IgD-negative memory B cell (primary cell): ENCODE measurements around the gene FAT1. TPM values are rescaled to one million over a fixed set of nuclear protein-coding genes. Genes with fewer than 3 reads are reported as not detected.
"Not testable (repeated sequence)": the region's sequence is repeated elsewhere in the genome, so short reads cannot be mapped to it uniquely, and the experiment has no call there.

Experiments
- H3K27ac Mint-ChIP-seq, 3 donors: one replicate each; pipeline ENCODE4 v1.8.0; 2020 to 2022; ENCODE audit warnings: mild to moderate bottlenecking in 3 of 3, mixed read lengths in 3 of 3, moderate library complexity in 1 of 3
- H3K27me3 Mint-ChIP-seq: one replicate; pipeline ENCODE4 v1.8.0; 2021; ENCODE audit warnings: mixed read lengths
- H3K36me3 Mint-ChIP-seq: one replicate; pipeline ENCODE4 v1.8.0; 2020; ENCODE audit warnings: mild to moderate bottlenecking, mixed read lengths
- H3K4me1 Mint-ChIP-seq, 3 donors: one replicate each; pipeline ENCODE4 v1.8.0; 2020 to 2022; ENCODE audit warnings: mixed read lengths in 3 of 3, mild to moderate bottlenecking in 1 of 3
- H3K4me3 Mint-ChIP-seq, 4 donors: one replicate each; pipeline ENCODE4 v1.8.0; 2020 to 2022; ENCODE audit warnings: mild to moderate bottlenecking in 4 of 4, mixed read lengths in 4 of 4, moderate library complexity in 3 of 4
- H3K9me3 Mint-ChIP-seq, 3 donors: one replicate each; pipeline ENCODE4 v1.8.0; 2020 to 2021; ENCODE audit warnings: mixed read lengths in 3 of 3, mild to moderate bottlenecking in 1 of 3
- polyA plus RNA-seq: library from polyadenylated mRNA; unstranded; fragments of 300-500 nt; fragmentation: Illumina TruSeq; gene quantifications from one replicate; pipeline ENCODE4 v1.2.3, GENCODE V29; 2021

Gene FAT1
- polyA plus RNA-seq, 1 donor from 2014 or later, result not detected

- Mint-ChIP-seq H3K4me3 (no peak overlapping the region), H3K27me3 (no peaks in the 10 kb centered on the region), H3K9me3 (peaks cover 0 to 16% (median 2%) of the 10 kb centered on the region in 3 donors), H3K36me3 (peaks cover 3% of the 10 kb centered on the region), H3K4me1 (no peaks in the 10 kb centered on the region), H3K27ac (no peak overlapping the region)
Observed at GRCh38 chr4:186759990-186760389, 36.3 kb upstream of the FAT1 start.

- Mint-ChIP-seq H3K27ac (no peak overlapping the region), H3K4me3 (no peak overlapping the region), H3K4me1 (no peaks in the 10 kb centered on the region), H3K9me3 (peaks cover 0 to 15% (median 2%) of the 10 kb centered on the region in 3 donors), H3K36me3 (peaks cover 3% of the 10 kb centered on the region), H3K27me3 (no peaks in the 10 kb centered on the region)
Observed at GRCh38 chr4:186758929-186759682, 35.5 kb upstream of the FAT1 start.

- H3K27me3 Mint-ChIP-seq, result no peaks in the 10 kb centered on the region
- peaks cover 0 to 13% (median 2%) of the 10 kb centered on the region in 3 donors for H3K9me3 Mint-ChIP-seq
- H3K36me3 Mint-ChIP-seq, result peaks cover 3% of the 10 kb centered on the region
- no peak overlapping the region for H3K4me3 Mint-ChIP-seq
- H3K27ac Mint-ChIP-seq, result no peak overlapping the region
- no peaks in the 10 kb centered on the region for H3K4me1 Mint-ChIP-seq
Observed at GRCh38 chr4:186757696-186758355, 34.2 kb upstream of the FAT1 start.

- not testable (repeated sequence) for H3K27ac Mint-ChIP-seq, H3K36me3 Mint-ChIP-seq, H3K27me3 Mint-ChIP-seq, H3K4me3 Mint-ChIP-seq, H3K4me1 Mint-ChIP-seq
- peaks cover 0 to 13% (median 2%) of the 10 kb centered on the region in 3 donors for H3K9me3 Mint-ChIP-seq
Observed at GRCh38 chr4:186756550-186756949, 32.9 kb upstream of the FAT1 start.

- H3K36me3 Mint-ChIP-seq, result peaks cover 2% of the 10 kb centered on the region
- no peaks in the 10 kb centered on the region for H3K4me1 Mint-ChIP-seq
- H3K27ac Mint-ChIP-seq, result no peak overlapping the region
- no peak overlapping the region for H3K4me3 Mint-ChIP-seq
- peaks cover 0 to 13% (median 2%) of the 10 kb centered on the region in 3 donors for H3K9me3 Mint-ChIP-seq
- no peaks in the 10 kb centered on the region for H3K27me3 Mint-ChIP-seq
Observed at GRCh38 chr4:186755550-186756519, 32.2 kb upstream of the FAT1 start.

GRCh38 chr4:186754976-186755375, 31.3 kb upstream of the FAT1 start:
- H3K36me3 Mint-ChIP-seq, result no peaks in the 10 kb centered on the region
- no peaks in the 10 kb centered on the region for H3K4me1 Mint-ChIP-seq
- no peak overlapping the region for H3K4me3 Mint-ChIP-seq
- no peak overlapping the region for H3K27ac Mint-ChIP-seq
- peaks cover 0 to 13% (median 2%) of the 10 kb centered on the region in 3 donors for H3K9me3 Mint-ChIP-seq
- H3K27me3 Mint-ChIP-seq, result no peaks in the 10 kb centered on the region

- no peaks in the 10 kb centered on the region for H3K36me3 Mint-ChIP-seq
- no peak overlapping the region for H3K27ac Mint-ChIP-seq
- peaks cover 2 to 15% (median 3%) of the 10 kb centered on the region in 3 donors for H3K9me3 Mint-ChIP-seq
- no peaks in the 10 kb centered on the region for H3K27me3 Mint-ChIP-seq
- no peaks in the 10 kb centered on the region for H3K4me1 Mint-ChIP-seq
- H3K4me3 Mint-ChIP-seq, result no peak overlapping the region
Observed at GRCh38 chr4:186752325-186752724, 28.7 kb upstream of the FAT1 start.

- H3K36me3 Mint-ChIP-seq, result peaks cover 2% of the 10 kb centered on the region
- no peaks in the 10 kb centered on the region for H3K4me1 Mint-ChIP-seq
- H3K27ac Mint-ChIP-seq, result no peak overlapping the region
- no peak overlapping the region for H3K4me3 Mint-ChIP-seq
- H3K27me3 Mint-ChIP-seq, result no peaks in the 10 kb centered on the region
- H3K9me3 Mint-ChIP-seq, result peaks cover 0 to 8% (median 3%) of the 10 kb centered on the region in 3 donors
Observed at GRCh38 chr4:186749611-186750281, 26.1 kb upstream of the FAT1 start.

- no peak overlapping the region for H3K27ac Mint-ChIP-seq
- peaks cover 0 to 14% (median 5%) of the 10 kb centered on the region in 3 donors for H3K9me3 Mint-ChIP-seq
- no peaks in the 10 kb centered on the region for H3K27me3 Mint-ChIP-seq
- no peaks in the 10 kb centered on the region for H3K4me1 Mint-ChIP-seq
- peaks cover 2% of the 10 kb centered on the region for H3K36me3 Mint-ChIP-seq
- no peak overlapping the region for H3K4me3 Mint-ChIP-seq
Observed at GRCh38 chr4:186746581-186746980, 22.9 kb upstream of the FAT1 start.

- Mint-ChIP-seq H3K27ac (no peak overlapping the region), H3K36me3 (peaks cover 2% of the 10 kb centered on the region), H3K9me3 (peaks cover 0 to 10% (median 2%) of the 10 kb centered on the region in 3 donors), H3K4me1 (no peaks in the 10 kb centered on the region), H3K27me3 (no peaks in the 10 kb centered on the region), H3K4me3 (no peak overlapping the region)
Observed at GRCh38 chr4:186743261-186743660, 19.6 kb upstream of the FAT1 start.

GRCh38 chr4:186740822-186741221, 17.2 kb upstream of the FAT1 start:
- Mint-ChIP-seq H3K27me3 (no peaks in the 10 kb centered on the region), H3K4me1 (no peaks in the 10 kb centered on the region), H3K4me3 (no peak overlapping the region), H3K27ac (no peak overlapping the region), H3K9me3 (peaks cover 0 to 12% (median 4%) of the 10 kb centered on the region in 3 donors), H3K36me3 (no peaks in the 10 kb centered on the region)

GRCh38 chr4:186739802-186740434, 16.3 kb upstream of the FAT1 start:
- Mint-ChIP-seq H3K4me1 (no peaks in the 10 kb centered on the region), H3K27me3 (no peaks in the 10 kb centered on the region), H3K4me3 (no peak overlapping the region), H3K9me3 (peaks cover 0 to 11% (median 6%) of the 10 kb centered on the region in 3 donors), H3K36me3 (no peaks in the 10 kb centered on the region), H3K27ac (no peak overlapping the region)

- Mint-ChIP-seq H3K4me3 (no peak overlapping the region), H3K27ac (no peak overlapping the region), H3K4me1 (no peaks in the 10 kb centered on the region), H3K36me3 (no peaks in the 10 kb centered on the region), H3K27me3 (no peaks in the 10 kb centered on the region), H3K9me3 (peaks cover 0 to 8% (median 6%) of the 10 kb centered on the region in 3 donors)
Observed at GRCh38 chr4:186739317-186739716, 15.7 kb upstream of the FAT1 start.

GRCh38 chr4:186738421-186738820, 14.8 kb upstream of the FAT1 start:
- peaks cover 2% of the 10 kb centered on the region for H3K36me3 Mint-ChIP-seq
- H3K27me3 Mint-ChIP-seq, result no peaks in the 10 kb centered on the region
- peaks cover 0 to 1% (median 0%) of the 10 kb centered on the region in 3 donors for H3K4me1 Mint-ChIP-seq
- H3K4me3 Mint-ChIP-seq, result no peak overlapping the region
- no peak overlapping the region for H3K27ac Mint-ChIP-seq
- peaks cover 2 to 4% (median 4%) of the 10 kb centered on the region in 3 donors for H3K9me3 Mint-ChIP-seq
